AG09319 (cell line): ENCODE data around the gene SEPTIN3.

Experiments
- DNase-seq: peaks from one replicate; pipeline ENCODE4 v3.0.0-alpha.2; 2010; ENCODE audit warnings: low read depth; ENCODE audit errors: extremely low read depth
- TF ChIP-seq, protein P1 (sequence below): IDR thresholded peaks from 2 replicates; pipeline ENCODE4 v1.5.1; 2011; ENCODE audit warnings: low read depth, mild to moderate bottlenecking, inconsistent platforms, low read length, moderate library complexity

The SEPTIN3 gene

DNA sequence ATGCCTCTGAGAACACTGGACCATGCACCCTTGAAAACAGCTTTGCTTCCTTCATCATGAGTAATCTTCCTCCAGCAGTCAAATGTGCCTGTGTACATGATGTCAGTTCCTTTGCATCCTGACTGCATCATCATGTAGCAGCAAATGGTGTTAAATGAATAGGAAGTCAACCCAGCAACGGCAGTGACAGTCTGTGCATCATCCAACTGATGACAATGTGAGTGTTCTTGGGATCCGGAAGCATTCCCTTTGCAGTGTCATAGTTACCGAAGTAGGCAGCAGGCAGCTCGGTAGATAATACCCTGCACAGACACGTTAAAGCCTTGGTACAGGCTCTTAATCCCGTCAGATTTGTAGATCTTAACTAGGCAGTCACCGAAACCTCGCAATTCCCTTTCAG lies 31.9 kb downstream of the SEPTIN3 start:
- no peak for DNase-seq
- TF ChIP-seq, protein P1, sequence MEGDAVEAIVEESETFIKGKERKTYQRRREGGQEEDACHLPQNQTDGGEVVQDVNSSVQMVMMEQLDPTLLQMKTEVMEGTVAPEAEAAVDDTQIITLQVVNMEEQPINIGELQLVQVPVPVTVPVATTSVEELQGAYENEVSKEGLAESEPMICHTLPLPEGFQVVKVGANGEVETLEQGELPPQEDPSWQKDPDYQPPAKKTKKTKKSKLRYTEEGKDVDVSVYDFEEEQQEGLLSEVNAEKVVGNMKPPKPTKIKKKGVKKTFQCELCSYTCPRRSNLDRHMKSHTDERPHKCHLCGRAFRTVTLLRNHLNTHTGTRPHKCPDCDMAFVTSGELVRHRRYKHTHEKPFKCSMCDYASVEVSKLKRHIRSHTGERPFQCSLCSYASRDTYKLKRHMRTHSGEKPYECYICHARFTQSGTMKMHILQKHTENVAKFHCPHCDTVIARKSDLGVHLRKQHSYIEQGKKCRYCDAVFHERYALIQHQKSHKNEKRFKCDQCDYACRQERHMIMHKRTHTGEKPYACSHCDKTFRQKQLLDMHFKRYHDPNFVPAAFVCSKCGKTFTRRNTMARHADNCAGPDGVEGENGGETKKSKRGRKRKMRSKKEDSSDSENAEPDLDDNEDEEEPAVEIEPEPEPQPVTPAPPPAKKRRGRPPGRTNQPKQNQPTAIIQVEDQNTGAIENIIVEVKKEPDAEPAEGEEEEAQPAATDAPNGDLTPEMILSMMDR = no peak

DNA sequence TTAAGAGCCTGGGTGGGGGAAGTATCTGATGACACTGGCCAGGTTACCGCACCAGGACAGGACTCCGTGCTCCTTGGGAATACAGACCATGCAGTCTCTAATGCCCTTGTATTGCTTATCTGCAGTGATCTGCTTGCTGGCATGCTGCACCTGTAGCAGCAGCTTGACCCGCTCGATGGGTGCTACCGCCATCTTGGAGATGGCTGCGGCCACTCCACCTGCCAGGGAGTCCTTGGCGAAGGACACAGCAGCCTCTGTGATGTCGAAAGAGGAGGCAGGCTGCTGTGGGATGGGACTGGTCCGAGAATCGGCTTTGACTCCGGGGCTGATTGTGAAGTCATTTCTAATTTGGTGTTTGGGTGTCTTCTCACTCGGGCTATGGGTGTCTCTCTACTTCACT lies 32.5 kb downstream of the SEPTIN3 start:
- TF ChIP-seq, protein P1 = no peak
- no peak for DNase-seq

DNA sequence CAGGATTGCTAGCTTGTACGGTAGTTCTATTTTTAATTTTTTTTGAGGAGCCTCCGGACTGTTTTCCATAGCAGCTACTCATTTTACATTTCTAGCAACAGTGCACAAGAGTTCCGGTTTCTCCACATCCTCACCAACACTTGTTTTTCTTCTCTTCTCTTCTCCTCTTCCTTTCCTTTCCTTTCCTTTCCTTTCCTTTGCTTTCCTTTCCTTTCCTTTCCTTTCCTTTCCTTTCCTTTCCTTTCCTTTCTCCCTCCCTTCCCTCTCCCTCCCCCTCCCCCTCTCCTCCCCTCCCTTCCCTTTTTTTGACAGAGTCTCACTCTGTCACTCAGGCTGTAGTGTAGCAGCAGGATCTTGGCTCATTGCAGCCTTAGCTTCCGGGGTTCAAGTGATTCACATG lies 38.7 kb downstream of the SEPTIN3 start:
- DNase-seq = no peak
- TF ChIP-seq, protein P1 = no peak

DNA sequence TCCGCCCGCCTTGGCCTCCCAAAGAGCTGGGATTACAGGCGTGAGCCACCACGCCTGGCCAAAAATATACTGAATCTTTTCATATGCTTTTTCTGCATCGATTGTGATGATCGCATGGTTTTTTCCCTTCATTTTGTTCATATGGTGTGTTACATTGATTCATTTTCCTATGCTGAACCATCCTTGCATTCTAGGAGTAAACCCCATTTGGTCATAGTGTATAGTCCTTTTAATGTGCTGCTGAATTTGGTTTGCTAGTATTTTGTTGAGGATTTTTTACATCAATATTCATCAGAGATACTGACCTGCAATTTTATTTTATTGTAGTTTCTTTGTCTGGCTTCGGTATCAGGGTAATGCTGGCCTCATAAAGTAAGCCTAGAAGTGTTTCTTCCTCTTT lies 41.5 kb downstream of the SEPTIN3 start:
- no peak for DNase-seq
- TF ChIP-seq, protein P1 = no peak

DNA sequence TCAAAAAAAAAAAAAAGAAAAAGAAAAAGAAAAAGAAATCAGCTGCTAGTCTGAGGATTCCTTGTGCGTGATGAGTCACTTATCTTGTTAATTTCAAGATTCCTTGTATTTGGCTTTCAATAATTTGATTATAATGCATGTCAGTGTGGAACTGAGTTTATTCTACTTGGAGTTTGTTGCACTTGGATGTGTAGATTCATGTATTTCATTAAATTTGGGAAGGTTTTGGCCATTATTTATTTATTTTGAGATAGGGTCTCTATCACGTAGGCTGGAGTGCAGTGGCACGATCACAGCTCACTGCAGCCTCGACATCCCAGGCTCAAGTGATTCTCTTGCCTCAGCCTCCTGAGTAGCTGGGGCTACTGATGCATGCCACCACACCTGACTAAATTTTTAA lies 44.1 kb downstream of the SEPTIN3 start:
- TF ChIP-seq, protein P1 = no peak
- DNase-seq = no peak

DNA sequence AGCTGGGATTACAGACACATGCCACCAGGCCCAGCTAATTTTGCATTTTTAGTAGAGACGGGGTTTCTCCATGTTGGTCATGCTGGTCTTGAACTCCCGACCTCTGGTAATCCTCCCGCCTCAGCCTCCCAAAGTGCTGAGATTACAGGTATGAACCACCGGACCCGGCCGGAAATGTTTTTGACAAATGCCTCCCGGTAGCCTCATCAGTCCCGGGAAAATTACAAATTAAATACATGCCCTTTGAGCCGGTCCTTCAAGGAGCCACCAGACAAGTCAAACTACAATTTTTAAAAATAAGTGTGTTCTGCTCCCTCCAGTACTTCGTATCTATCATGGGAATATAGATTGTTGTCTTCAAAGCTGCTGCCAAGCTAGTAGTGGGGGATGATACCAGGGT lies 46.9 kb downstream of the SEPTIN3 start:
- no peak for DNase-seq
- TF ChIP-seq, protein P1 = no peak

DNA sequence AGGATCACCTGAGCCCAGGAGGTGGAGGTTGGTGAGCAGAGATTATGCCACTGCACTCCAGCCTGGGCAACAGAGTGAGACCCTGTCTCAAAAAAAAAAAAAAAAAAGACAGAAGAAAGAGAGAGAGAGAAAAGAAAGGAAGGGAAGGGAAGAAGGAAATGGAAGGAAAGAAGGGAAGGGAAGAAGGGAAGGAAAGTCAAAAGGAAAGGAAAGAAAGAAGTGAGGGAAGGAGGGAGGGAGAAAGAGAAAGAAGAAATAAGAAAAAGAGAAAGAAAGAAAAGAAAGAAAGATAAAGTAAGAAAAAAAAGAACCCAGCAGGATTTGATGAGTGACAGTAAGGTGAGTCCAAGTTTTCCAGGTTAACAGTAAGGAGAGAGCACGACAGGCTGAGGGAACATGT lies 49.0 kb downstream of the SEPTIN3 start:
- no peak for DNase-seq
- TF ChIP-seq, protein P1 = no peak
